GM12878 (cell line): Measurements from ENCODE around the gene CRIM1.

Experiments used
- ATF3 ChIP-seq: IDR thresholded peaks from 2 replicates; pipeline ENCODE4 v1.6.1; 2011; ENCODE audit warnings: low read depth, mild to moderate bottlenecking, low read length, moderate library complexity, borderline replicate concordance; ENCODE audit errors: extremely low read depth
- BHLHE40 ChIP-seq, 2 experiments: fragments of 450-650 bp in 1 of 2; IDR thresholded peaks; 2 replicates each; pipeline ENCODE4 v1.6.1; 2011 to 2017; ENCODE audit warnings: low read depth in 2 of 2, borderline replicate concordance in 1 of 2, improper control_type of control experiment in 1 of 2, low read length in 1 of 2, mild to moderate bottlenecking in 1 of 2
- CTCF ChIP-seq, 3 experiments: IDR thresholded peaks in 2 of 3; conservative IDR thresholded peaks in 1 of 3; 2 replicates each; pipeline ENCODE4 v1.5.1; 2011; ENCODE audit warnings: low read depth in 3 of 3, low read length in 3 of 3, mild to moderate bottlenecking in 3 of 3, control low read depth in 2 of 3, moderate library complexity in 2 of 3, inconsistent platforms in 1 of 3, mixed read lengths in 1 of 3; ENCODE audit not compliant: control insufficient read depth in 2 of 3, insufficient read depth in 1 of 3; ENCODE audit errors: extremely low read depth in 1 of 3
- EZH2 ChIP-seq: IDR thresholded peaks from 2 replicates; pipeline ENCODE4 v1.6.1; 2012; ENCODE audit warnings: low read depth, mild to moderate bottlenecking, control low read depth, inconsistent platforms, low read length, borderline replicate concordance; ENCODE audit not compliant: control insufficient read depth
- MEF2B ChIP-seq: fragments of 450-650 bp; IDR thresholded peaks from 2 replicates; pipeline ENCODE4 v1.6.1; 2018; ENCODE audit warnings: mild to moderate bottlenecking, moderate library complexity; ENCODE audit not compliant: partially characterized antibody, poor library complexity, severe bottlenecking
- NFYB ChIP-seq: IDR thresholded peaks from 2 replicates; pipeline ENCODE4 v1.6.1; 2011; ENCODE audit warnings: low read depth, mild to moderate bottlenecking, low read length, improper control_type of control experiment, moderate library complexity; ENCODE audit not compliant: insufficient read depth
- NR2C1 ChIP-seq: fragments of 450-650 bp; IDR thresholded peaks from 2 replicates; pipeline ENCODE4 v1.6.1; 2017; ENCODE audit warnings: antibody characterized with exemption, mild to moderate bottlenecking, moderate library complexity
- POLR2A ChIP-seq: IDR thresholded peaks from 2 replicates; pipeline ENCODE4 v1.6.1; 2011; ENCODE audit warnings: low read depth, mild to moderate bottlenecking, low read length
- SMC3 ChIP-seq: IDR thresholded peaks from 2 replicates; pipeline ENCODE4 v1.6.1; 2011; ENCODE audit warnings: low read length, improper control_type of control experiment, borderline replicate concordance
- SUPT20H ChIP-seq: IDR thresholded peaks from 2 replicates; pipeline ENCODE4 v1.6.1; 2011; ENCODE audit warnings: low read depth, mild to moderate bottlenecking, low read length, moderate library complexity, borderline replicate concordance; ENCODE audit not compliant: control insufficient read depth
- YY1 ChIP-seq: IDR thresholded peaks from 2 replicates; pipeline ENCODE4 v1.6.1; 2011; ENCODE audit warnings: low read depth, mild to moderate bottlenecking, low read length
- ZNF592 ChIP-seq: fragments of 450-650 bp; IDR thresholded peaks from 2 replicates; pipeline ENCODE4 v1.6.1; 2017; ENCODE audit warnings: mild to moderate bottlenecking, moderate library complexity

GRCh38 chr2:36545871-36546416 lies 190.4 kb downstream of the CRIM1 start:
- TF ChIP-seq NFYB = no peak
- no peak for TF ChIP-seq SMC3
- TF ChIP-seq POLR2A = no peak
- TF ChIP-seq ZNF592 = no peak
- TF ChIP-seq SUPT20H = no peak
- TF ChIP-seq BHLHE40 (IDR thresholded peaks at IDR 0.05; ENCODE audit: borderline replicate concordance in 1 of 2, low read depth in 2 of 2, low read length in 1 of 2) = no peak
- TF ChIP-seq MEF2B = no peak
- TF ChIP-seq ATF3 = no peak
- no peak for TF ChIP-seq YY1
- TF ChIP-seq CTCF (IDR thresholded peaks at IDR 0.05 in 2 of 3, conservative IDR thresholded peaks at IDR 0.05 in 1 of 3; ENCODE audit: control insufficient read depth in 2 of 3, extremely low read depth in 1 of 3, insufficient read depth in 1 of 3, low read depth in 3 of 3, low read length in 3 of 3) = no peak
- no peak for TF ChIP-seq EZH2
- no peak for TF ChIP-seq NR2C1
